GM18505 (cell line): ENCODE data around the gene SH2D1A.

Source experiments
- ATAC-seq: cut with Tn5 transposase; IDR thresholded peaks from one replicate; pipeline ENCODE4 v1.9.1; 2021; ENCODE audit not compliant: unreplicated experiment
- POLR2A ChIP-seq: IDR thresholded peaks from 4 replicates; pipeline ENCODE4 v1.6.1; 2011; ENCODE audit warnings: borderline replicate concordance; ENCODE audit not compliant: insufficient read depth, insufficient read length; ENCODE audit errors: extremely low read depth

The SH2D1A gene

DNA sequence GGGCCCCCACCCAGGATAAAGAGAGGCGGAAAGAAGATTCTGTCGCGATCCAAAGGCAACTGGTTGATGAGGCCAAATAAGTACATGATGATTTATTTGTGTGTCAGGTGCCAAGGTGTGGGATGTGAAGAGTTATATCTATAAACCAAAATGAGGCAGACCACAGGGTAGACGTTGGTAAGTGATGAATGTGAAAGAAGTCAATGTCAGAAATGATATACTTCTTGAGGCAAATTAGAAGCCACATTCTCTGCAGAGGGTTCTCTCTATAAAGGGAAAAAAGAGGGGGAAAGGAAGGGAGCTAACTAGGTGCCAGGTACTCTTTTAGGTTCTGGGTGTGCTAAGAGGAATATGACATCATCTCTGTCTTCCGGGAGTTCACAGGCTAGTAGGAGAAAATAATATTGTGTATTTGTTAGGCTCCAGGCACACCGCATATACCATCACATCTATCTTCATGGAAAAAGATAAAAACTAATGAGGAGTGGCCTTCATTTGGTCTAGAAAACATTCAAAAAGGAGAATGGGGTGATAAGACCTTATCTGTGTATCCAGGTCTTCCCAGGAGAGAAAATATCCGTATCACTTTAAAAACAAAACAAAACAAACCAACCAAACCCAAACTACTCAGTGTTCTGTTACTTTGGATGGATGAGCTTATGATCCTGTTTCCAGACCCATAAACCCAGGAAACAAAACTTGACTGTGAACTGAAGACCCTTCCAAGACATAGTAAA, 4.8 kb upstream of the SH2D1A start:
- no peak for TF ChIP-seq POLR2A
- no peak for ATAC-seq

DNA sequence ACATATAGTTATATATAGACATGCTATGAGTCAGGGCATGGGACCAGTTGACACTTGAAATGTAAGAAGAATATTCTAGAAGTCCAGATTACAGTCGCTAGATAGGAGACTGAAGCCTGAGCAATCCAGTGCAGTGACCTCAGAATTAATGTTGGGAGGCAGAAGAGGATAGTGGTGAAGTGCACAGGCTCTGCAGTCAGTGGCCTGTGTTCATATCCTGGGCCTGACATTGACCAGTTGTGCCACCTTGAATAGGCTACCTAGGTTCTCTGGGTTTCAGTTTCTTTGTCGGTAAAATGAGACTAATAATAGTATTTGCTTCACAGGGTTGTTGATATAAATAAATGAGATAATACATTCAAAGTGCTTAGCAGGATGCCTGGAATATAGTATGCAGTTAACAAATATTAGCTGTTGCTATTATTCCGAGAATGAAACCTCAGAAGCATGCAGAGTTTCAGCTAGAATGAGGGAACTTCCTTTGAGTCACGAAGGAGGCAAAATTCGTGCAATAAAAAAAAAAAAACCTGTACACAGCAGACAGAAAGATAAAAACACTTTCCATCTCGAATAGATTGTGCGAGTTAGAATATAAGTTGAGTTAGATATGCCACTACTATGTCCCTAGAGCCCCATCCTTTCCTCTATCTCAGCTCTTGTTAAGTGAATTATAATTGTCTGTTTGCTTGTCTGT, 4.0 kb upstream of the SH2D1A start:
- no peak for TF ChIP-seq POLR2A
- ATAC-seq, result no peak

DNA sequence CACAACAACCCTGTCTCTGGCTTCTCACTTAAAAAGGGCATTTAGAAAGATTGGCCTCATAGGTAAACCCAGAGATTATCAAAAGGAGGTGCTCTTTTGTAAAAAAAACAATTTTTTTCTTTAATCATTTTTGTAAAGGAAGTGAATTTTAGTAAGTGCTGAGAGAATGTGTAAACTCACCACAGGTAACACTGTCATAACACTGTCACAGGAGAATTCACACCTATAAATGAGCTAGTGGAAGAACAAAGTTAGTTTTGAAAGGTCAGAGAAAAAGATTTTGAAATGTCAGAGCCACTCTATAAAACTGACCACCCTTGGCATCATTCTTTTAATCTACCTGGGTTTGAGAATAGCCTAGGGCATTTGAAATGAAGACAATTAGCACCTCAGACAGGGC, 3.3 kb upstream of the SH2D1A start:
- ATAC-seq, result no peak
- no peak for TF ChIP-seq POLR2A

DNA sequence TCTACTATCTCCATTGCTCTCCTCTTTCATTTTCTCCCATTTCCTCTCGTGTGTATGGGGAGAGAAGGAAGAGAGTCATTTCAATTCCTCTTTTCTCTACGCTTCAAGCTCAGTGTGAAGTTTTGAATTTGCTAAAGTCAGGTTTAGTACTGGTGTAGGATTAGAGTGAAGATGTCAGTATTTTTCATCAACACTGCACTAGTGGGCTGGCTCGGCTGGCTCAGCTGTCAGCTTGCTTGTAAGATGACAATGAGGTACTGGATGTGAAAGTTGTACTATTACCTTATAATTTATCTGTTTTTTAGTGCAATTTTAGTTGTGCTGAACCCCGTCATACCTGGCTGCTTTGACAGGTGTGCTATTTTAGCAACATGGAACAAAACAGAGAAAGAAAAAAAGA, 2.1 kb upstream of the SH2D1A start:
- TF ChIP-seq POLR2A, result no peak
- ATAC-seq, result no peak

DNA sequence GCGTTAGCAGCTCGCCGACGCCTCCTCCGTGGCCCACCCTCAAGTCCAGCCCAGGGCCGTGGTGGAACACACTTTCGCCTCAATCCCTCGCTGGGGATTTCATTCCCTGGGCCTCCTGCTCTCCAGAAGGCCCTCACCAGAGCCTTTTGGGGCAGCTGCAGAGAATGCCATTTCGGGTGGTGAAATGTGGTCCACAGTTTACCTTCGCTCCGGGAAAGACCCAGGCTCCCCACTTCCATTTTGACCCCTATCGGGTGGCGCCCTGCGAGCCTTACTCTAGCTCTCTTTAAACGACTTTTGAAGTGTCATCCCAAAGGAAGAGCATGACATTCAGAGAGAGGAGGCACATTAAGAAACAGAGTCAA, 496 bp downstream of the SH2D1A start:
- ATAC-seq, result no peak

DNA sequence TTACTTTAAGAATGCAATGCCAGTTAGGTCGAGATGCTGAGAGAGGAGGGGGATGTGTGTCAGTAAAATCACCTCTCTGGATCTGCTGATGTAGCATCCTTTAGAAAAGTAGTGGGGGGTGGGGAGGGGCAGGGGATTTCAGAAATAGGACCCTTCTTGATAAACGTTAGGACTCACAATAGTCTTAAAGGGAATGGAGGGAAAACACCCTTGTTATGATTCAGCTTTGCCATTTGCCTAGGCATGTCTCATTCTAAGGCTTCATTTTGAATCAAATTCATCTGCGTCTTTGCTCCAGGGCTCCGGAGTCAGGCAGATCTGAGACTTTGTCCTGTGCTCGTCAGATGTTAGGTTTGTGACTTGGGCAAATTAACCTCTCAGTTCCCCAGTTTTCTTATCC, 879 bp downstream of the SH2D1A start:
- no peak for ATAC-seq
- no peak for TF ChIP-seq POLR2A

More for the DNA sequence above, 496 bp downstream of the SH2D1A start:
- TF ChIP-seq POLR2A, result no peak

DNA sequence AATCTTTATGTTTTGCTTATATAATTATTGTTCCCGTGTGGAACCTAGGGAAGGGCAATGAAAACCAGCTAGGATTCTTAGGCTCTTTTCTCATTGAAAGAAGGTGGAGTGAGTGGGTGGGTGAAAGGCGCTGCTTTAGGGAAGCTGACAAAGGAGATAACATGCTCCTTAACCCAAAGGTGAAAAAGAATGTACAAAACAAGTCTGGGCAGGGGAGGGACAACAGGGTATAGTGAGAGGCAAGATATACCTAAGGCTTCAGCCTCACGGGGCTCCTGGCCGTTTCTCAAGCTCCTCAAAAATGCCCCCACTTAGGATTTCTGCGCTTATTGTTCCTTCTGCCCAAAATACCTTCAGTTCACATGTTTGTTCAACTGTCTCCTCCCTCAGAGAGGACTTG, 1.8 kb downstream of the SH2D1A start:
- no peak for ATAC-seq
- no peak for TF ChIP-seq POLR2A

DNA sequence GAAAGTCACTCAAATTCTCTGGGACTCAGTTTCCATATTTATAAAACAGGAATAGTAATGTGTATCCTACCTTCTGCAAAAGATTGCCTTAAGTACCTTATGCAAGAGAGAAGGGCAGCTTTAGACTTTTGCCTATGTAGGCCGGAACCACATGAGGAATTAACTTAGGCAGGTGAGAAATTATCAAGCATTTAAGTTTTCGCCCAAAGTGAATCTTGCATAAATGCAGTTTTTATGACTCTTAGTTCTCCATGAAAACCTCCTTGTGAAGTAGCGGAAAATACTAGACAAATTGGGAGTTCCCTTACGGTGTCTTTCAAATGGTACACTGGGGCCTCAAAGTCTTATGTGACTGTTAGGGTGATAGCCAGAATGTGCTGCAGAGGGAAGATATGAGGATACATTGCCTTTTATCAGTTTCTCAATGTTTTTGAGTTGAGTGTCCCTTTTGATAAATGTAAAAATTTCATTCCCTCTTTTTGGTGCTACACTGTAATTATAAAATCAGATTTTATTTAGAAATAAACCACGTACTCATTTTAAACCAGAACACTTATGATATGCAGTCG, 2.6 kb downstream of the SH2D1A start:
- no peak for TF ChIP-seq POLR2A

DNA sequence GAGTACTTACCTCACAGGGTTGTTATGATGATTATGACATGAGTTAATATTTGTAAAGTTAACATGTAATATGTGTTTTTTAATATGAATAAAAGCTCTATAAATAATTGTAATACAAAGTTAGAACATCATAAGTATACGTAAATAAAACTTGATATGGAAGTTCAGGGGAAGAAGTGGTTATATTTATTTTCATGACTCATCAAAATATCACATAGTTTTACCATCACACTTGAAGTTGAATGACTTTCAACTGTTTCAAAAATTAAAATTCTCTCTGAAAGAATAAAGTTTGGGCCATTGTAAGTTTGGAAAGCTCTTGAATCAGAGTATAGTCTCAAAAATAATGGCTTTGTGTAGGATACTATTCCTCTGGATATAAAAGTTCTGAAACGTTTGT, 8.3 kb downstream of the SH2D1A start:
- ATAC-seq, result no peak
- no peak for TF ChIP-seq POLR2A

More for the DNA sequence above, 2.6 kb downstream of the SH2D1A start:
- no peak for ATAC-seq

DNA sequence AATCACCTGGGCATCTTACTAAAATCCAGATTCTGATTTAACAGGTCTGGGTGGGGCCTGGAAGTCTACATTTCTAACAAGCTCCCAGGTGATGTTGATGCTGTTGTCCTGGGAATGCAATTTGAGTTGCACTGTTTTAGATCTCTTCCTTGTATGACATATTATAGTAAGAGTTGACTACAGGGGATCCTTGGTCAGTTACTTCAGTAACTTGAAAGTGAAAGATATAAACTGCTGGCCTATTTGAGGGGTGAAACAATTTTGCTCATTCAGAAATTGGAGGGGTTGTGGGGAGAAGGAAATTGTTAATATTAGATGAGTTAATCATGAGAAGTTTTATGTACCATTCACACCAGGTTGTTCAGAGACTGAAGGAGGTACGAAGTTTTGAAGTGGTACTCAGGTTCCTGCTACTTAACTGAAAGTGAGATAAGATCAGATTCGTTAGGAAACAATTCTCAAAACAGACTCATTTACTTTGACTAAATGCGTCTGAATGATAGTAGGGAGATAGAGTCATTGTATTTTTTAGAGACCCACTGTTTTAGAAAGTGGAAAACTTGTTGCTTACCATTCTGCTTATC, 12.5 kb downstream of the SH2D1A start:
- ATAC-seq, result no peak
- TF ChIP-seq POLR2A, result no peak

DNA sequence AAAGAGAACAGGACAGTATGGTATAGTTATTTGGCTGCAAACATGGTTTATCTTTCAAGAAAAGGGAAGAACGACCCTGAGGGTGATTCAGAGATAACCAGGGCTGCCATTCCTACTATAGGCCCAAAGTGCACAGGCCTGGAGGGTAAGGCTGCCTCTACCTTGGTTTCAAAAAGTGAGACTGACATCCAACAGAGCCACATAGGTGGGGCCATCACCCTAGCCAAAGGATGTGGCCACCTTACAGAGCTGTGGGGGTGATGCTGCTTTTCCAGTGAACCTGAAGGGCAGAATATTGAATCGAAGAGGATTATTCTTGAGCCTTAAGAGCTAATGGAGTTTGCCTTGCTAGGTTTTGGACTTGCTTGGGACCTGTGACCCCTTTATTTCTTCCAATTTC, 15.7 kb downstream of the SH2D1A start:
- ATAC-seq, result no peak
- no peak for TF ChIP-seq POLR2A

DNA sequence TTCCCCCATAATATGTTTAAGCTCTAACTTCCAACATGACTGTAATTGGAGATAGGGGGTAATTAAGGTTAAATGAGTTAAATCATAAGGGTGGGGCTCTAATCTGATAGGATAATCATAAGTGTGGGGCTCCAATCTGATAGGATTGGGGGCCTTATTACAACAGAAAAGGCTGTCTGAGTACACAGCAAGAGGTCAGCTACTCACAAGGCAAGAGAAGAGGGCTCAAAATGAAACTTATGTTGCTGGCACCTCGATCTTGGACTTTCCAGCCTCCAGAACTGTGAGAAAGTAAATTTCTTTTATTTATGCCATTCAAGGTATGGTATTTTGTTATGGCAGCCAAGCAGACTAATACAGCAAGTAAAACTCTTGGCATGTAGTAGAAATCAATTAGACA, 16.4 kb downstream of the SH2D1A start:
- TF ChIP-seq POLR2A, result no peak
- ATAC-seq, result no peak

DNA sequence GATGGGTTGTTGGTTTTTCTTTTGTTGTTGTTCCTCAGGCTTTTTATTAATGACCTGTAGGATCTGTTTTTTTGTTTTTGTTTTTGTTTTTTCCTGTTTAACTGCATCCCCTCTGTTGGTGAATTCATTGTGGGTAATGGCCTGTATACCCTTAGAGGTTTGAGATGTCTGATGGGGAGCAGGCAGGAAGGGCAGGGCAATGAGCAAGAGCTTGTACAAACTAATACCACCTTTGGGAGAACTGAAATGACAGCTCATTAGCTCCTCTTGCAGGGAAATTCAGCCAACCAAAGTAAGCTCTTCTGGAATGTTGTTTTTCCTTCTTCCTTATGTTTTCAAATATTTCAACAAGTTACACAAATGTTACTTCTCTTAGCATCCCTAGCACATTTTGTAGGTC, 23.4 kb downstream of the SH2D1A start:
- TF ChIP-seq POLR2A, result no peak
- no peak for ATAC-seq

DNA sequence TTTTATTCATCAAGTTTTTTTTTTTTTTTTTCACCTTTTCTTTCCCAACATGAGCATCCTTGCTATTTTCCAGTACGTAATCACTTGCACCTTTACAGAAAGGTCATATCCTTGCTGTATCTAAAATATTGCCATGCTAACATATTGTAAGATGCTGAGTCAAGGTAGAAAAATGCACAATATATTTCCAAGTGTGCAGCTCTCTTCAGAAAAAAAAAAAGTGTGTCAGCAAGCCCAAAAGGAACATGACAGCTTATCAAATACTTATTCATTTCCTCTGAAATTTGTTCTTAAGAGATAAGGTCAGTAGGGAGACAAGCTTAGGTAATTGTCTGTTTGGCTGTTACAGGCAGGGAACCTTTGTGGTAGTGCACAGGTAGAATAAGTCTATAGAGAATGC, 27.0 kb downstream of the SH2D1A start:
- no peak for ATAC-seq
- TF ChIP-seq POLR2A, result no peak
